H1 (cell line): ENCODE data around the gene UVRAG. TPM values are rescaled to one million over a fixed set of nuclear protein-coding genes. Genes with fewer than 3 reads are reported as not detected.

Source experiments
- CTCF ChIA-PET: fragments of 300-600 bp; sonication (Branson Sonifier 250); formaldehyde crosslinking; loops from one replicate; lab custom pipeline; 2021; ENCODE audit not compliant: partially characterized antibody; lab: Charles Lee
- POLR2A ChIA-PET: fragments of 300-600 bp; sonication (Branson Sonifier 250); formaldehyde crosslinking; loops from one replicate; lab custom pipeline; 2021; ENCODE audit warnings: inconsistent platforms; ENCODE audit not compliant: partially characterized antibody; lab: Charles Lee
- DNase-seq, 2 experiments: peaks; one replicate each; pipeline versions ENCODE4 v3.0.0 to v3.0.0-alpha.2; 2010 to 2022; ENCODE audit warnings: low spot score in 2 of 2, low read depth in 1 of 2, mixed read lengths in 1 of 2
- FAIRE-seq: peaks from 2 replicates; lab custom pipeline; 2011; peaks lifted over from hg19 to GRCh38; lab: Jason Lieb, UNC
- H2AFZ ChIP-seq: 2 replicates; pipeline ENCODE4 v1.8.1; 2012; ENCODE audit warnings: low read length, inconsistent platforms
- H2AK5ac ChIP-seq: 2 replicates; pipeline ENCODE4 v1.6.1; 2013; ENCODE audit warnings: low read depth, low read length
- H2BK120ac ChIP-seq: replicated peaks from 2 replicates; pipeline ENCODE3; 2013; ENCODE audit warnings: low read depth, low read length, inconsistent platforms
- H2BK12ac ChIP-seq: 2 replicates; pipeline ENCODE4 v1.6.1; 2013; ENCODE audit warnings: low read depth, low read length
- H2BK15ac ChIP-seq: 2 replicates; pipeline ENCODE4 v1.6.1; 2013; ENCODE audit warnings: low read length
- H2BK20ac ChIP-seq: 2 replicates; pipeline ENCODE4 v1.6.1; 2013; ENCODE audit warnings: low read length
- H2BK5ac ChIP-seq: 2 replicates; pipeline ENCODE4 v1.6.1; 2013; ENCODE audit warnings: low read depth, low read length
- H3K14ac ChIP-seq: 2 replicates; pipeline ENCODE4 v1.6.1; 2013; ENCODE audit warnings: inconsistent platforms; ENCODE audit not compliant: insufficient read length
- H3K18ac ChIP-seq: 2 replicates; pipeline ENCODE4 v1.6.1; 2013; ENCODE audit warnings: low read length; ENCODE audit errors: extremely low read depth
- H3K23ac ChIP-seq: 2 replicates; pipeline ENCODE4 v1.6.1; 2013; ENCODE audit warnings: inconsistent platforms; ENCODE audit not compliant: insufficient read length
- H3K23me2 ChIP-seq: 2 replicates; pipeline ENCODE4 v1.6.1; 2013; ENCODE audit warnings: low read depth, low read length
- H3K27ac ChIP-seq: 2 replicates; pipeline ENCODE4 v1.6.1; 2011; ENCODE audit warnings: low read depth, low read length, inconsistent platforms
- H3K27me3 ChIP-seq, 4 experiments: replicated peaks in 1 of 4; 1 replicate in 1 of 4; 2 replicates in 3 of 4; pipeline versions ENCODE4 v1.6.1 to v1.8.1; 2011 to 2013; ENCODE audit warnings: low read length in 3 of 4, mild to moderate bottlenecking in 3 of 4, inconsistent platforms in 2 of 4, mixed read lengths in 2 of 4, moderate library complexity in 1 of 4; ENCODE audit not compliant: control insufficient read depth in 3 of 4, insufficient read depth in 3 of 4; ENCODE audit errors: extremely low read depth in 1 of 4
- H3K36me3 ChIP-seq, 4 experiments: 2 replicates each; pipeline versions ENCODE4 v1.6.1 to v1.8.1; 2011 to 2013; ENCODE audit warnings: mild to moderate bottlenecking in 4 of 4, low read length in 3 of 4, moderate library complexity in 2 of 4, control low read depth in 1 of 4, inconsistent platforms in 1 of 4; ENCODE audit not compliant: insufficient read depth in 4 of 4, control insufficient read depth in 2 of 4
- H3K4ac ChIP-seq: replicated peaks from 2 replicates; pipeline ENCODE3; 2013; ENCODE audit warnings: low read length, low read depth, mixed read lengths, inconsistent platforms; ENCODE audit not compliant: insufficient read length
- H3K4me1 ChIP-seq, 4 experiments: replicated peaks in 1 of 4; 1 replicate in 1 of 4; 2 replicates in 3 of 4; pipeline versions ENCODE4 v1.6.1 to v1.8.1; 2011 to 2013; ENCODE audit warnings: low read length in 3 of 4, inconsistent platforms in 2 of 4, mixed read lengths in 1 of 4; ENCODE audit not compliant: insufficient read depth in 4 of 4, control insufficient read depth in 3 of 4
- H3K4me2 ChIP-seq, 2 experiments: 2 replicates each; pipeline versions ENCODE4 v1.6.1 to v1.8.1; 2011 to 2013; ENCODE audit warnings: low read depth in 2 of 2, low read length in 2 of 2, control low read depth in 1 of 2, inconsistent platforms in 1 of 2, mild to moderate bottlenecking in 1 of 2; ENCODE audit not compliant: insufficient read depth in 1 of 2
- H3K4me3 ChIP-seq, 4 experiments: fragments of 200-600, 300-600 bp in 1 of 4; sonication (generic), shearing (Covaris generic), sonication (Bioruptor Twin) in 1 of 4; 2 replicates each; pipeline versions ENCODE4 v1.5.1 to v1.8.1; 2011 to 2016; ENCODE audit warnings: low read length in 4 of 4, low read depth in 3 of 4, control low read depth in 2 of 4, inconsistent platforms in 2 of 4, mild to moderate bottlenecking in 2 of 4, mixed read lengths in 1 of 4, moderate library complexity in 1 of 4; ENCODE audit not compliant: insufficient read depth in 2 of 4; ENCODE audit errors: extremely low read depth in 1 of 4
- H3K56ac ChIP-seq: replicated peaks from 2 replicates; pipeline ENCODE3; 2013; ENCODE audit warnings: low read depth, mild to moderate bottlenecking, mixed read lengths, low read length, inconsistent platforms; ENCODE audit not compliant: insufficient read length
- H3K79me1 ChIP-seq: 2 replicates; pipeline ENCODE4 v1.6.1; 2013; ENCODE audit warnings: low read depth, low read length, control low read depth
- H3K79me2 ChIP-seq, 2 experiments: 2 replicates each; pipeline versions ENCODE4 v1.6.1 to v1.8.1; 2012 to 2013; ENCODE audit warnings: low read length in 2 of 2, mild to moderate bottlenecking in 2 of 2, inconsistent platforms in 1 of 2; ENCODE audit not compliant: insufficient read depth in 2 of 2, control insufficient read depth in 1 of 2
- H3K9ac ChIP-seq, 4 experiments: replicated peaks in 1 of 4; 1 replicate in 1 of 4; 2 replicates in 3 of 4; pipeline versions ENCODE4 v1.6.1 to v1.8.1; 2011 to 2013; ENCODE audit warnings: low read depth in 3 of 4, low read length in 3 of 4, control low read depth in 2 of 4, mild to moderate bottlenecking in 2 of 4, moderate library complexity in 2 of 4, inconsistent platforms in 1 of 4; ENCODE audit errors: extremely low read depth in 1 of 4
- H3K9me3 ChIP-seq, 2 experiments: 2 replicates each; pipeline versions ENCODE4 v1.6.1 to v1.8.1; 2012 to 2013; ENCODE audit warnings: mild to moderate bottlenecking in 2 of 2, moderate library complexity in 2 of 2, control low read depth in 1 of 2, inconsistent platforms in 1 of 2, low read depth in 1 of 2, low read length in 1 of 2, mixed read lengths in 1 of 2; ENCODE audit not compliant: insufficient read depth in 2 of 2
- H4K20me1 ChIP-seq, 2 experiments: replicated peaks in 1 of 2; 2 replicates each; pipeline versions ENCODE3 to v1.8.1; 2011 to 2013; ENCODE audit warnings: inconsistent platforms in 2 of 2, low read length in 2 of 2, mild to moderate bottlenecking in 1 of 2; ENCODE audit not compliant: insufficient read depth in 2 of 2, control insufficient read depth in 1 of 2
- H4K5ac ChIP-seq: 2 replicates; pipeline ENCODE4 v1.6.1; 2013; ENCODE audit warnings: low read length, low read depth, mixed read lengths, inconsistent platforms; ENCODE audit not compliant: insufficient read length
- H4K8ac ChIP-seq: 2 replicates; pipeline ENCODE4 v1.8.0; 2013; ENCODE audit warnings: mild to moderate bottlenecking, moderate library complexity, low read length, inconsistent platforms; ENCODE audit not compliant: insufficient read depth; ENCODE audit errors: extremely low read depth
- H4K91ac ChIP-seq: replicated peaks from 2 replicates; pipeline ENCODE3; 2013; ENCODE audit warnings: low read length, mixed read lengths, inconsistent platforms; ENCODE audit not compliant: insufficient read length
- BCL11A ChIP-seq, 2 experiments: IDR thresholded peaks; one replicate each; pipeline ENCODE4 v1.6.1; 2011; ENCODE audit warnings: low read depth in 2 of 2, low read length in 2 of 2, mild to moderate bottlenecking in 2 of 2
- WGBS, 2 experiments: shearing (Covaris generic) in 1 of 2; methylation state at CpG; one replicate each; pipeline versions ENCODE4 v1.1.6 to v1.1.7; 2013 to 2015; ENCODE audit warnings: low lambda C conversion rate in 2 of 2, mixed read lengths in 2 of 2, inconsistent platforms in 1 of 2, low coverage in 1 of 2, missing lambda C conversion rate in 1 of 2; ENCODE audit not compliant: insufficient replicate concordance in 2 of 2, insufficient coverage in 1 of 2, insufficient read length in 1 of 2; ENCODE audit errors: extremely low coverage in 1 of 2, missing lambda C conversion rate in 1 of 2; 5-methylcytosine and 5-hydroxymethylcytosine counted together
- polyA plus RNA-seq, 7 experiments: library from polyadenylated mRNA; depleted of rRNA in 3 of 7; stranded (reverse) in 5 of 7; unstranded in 2 of 7; fragments of >200 nt in 5 of 7; fragments of 200-250 nt in 2 of 7; gene quantifications; 1 replicate in 5 of 7; 2 replicates in 1 of 7; 4 replicates in 1 of 7; pipeline versions ENCODE4 v1.2.1 to v1.2.3, GENCODE V29; 2011 to 2013; ENCODE audit warnings: missing spikeins in 2 of 7, mixed read lengths in 2 of 7
- total RNA-seq: library from RNA; stranded (reverse); fragmentation: NEBNext Ultra II Directional; extraction: Animal tissue kit (Norgen Biotek cat#: 25700); gene quantifications from 2 replicates; pipeline ENCODE4 v1.2.1, GENCODE V29; 2021
- TF ChIP-seq, protein P1 (sequence below): IDR thresholded peaks from 2 replicates; pipeline ENCODE4 v1.6.1; 2012; ENCODE audit warnings: inconsistent platforms

The UVRAG gene
- total and polyA plus RNA-seq, 2 of the 8 experiments (the other 6 are each of a cell fraction or from before 2014, with no cell fraction given) = 5.5 to 14.7 TPM

DNA sequence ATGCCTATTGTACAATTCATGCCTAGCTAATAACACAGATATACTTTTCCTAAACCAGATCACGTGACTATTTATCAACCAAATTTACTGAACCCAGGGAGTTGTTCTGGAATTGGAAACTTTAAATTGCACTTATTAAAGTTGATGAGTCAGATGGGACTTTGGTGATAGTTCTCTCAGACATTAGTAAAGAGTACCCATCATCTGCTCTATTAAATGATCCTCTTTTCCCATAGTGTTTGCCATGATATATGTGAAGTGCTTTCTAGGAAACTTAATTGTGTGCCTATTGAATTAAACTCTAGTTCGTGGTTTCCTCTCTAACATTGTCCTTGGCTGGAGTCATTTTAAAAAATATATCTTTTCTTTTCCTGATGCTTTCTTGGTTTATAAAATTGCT lies 99.0 kb downstream of the UVRAG start:
- Histone ChIP-seq H3K23ac (no peak overlapping the region), H3K79me1 (no peaks in the 10 kb centered on the region), H3K23me2 (no peaks in the 10 kb centered on the region), H4K91ac (no peak overlapping the region), H2BK5ac (no peak overlapping the region), H4K20me1 (peaks cover 0 to 3% of the 10 kb centered on the region in 2 experiments), H4K5ac (no peak overlapping the region), H3K4me3 (no peak overlapping the region), H3K9me3 (no peaks in the 10 kb centered on the region), H3K27ac (no peak overlapping the region), H3K79me2 (no peaks in the 10 kb centered on the region), H3K18ac (no peak overlapping the region), H2BK15ac (no peak overlapping the region), H2BK20ac (no peak overlapping the region), H3K4ac (no peak overlapping the region), H2AFZ (no peak overlapping the region), H3K27me3 (no peaks in the 10 kb centered on the region), H3K9ac (no peak overlapping the region), H3K36me3 (no peaks in the 10 kb centered on the region), H2AK5ac (no peak overlapping the region), H3K4me1 (no peaks in the 10 kb centered on the region), H2BK12ac (no peak overlapping the region), H3K4me2 (no peak overlapping the region), H2BK120ac (no peak overlapping the region), H3K14ac (no peak overlapping the region), H3K56ac (no peak overlapping the region), H4K8ac (no peak overlapping the region)
- POLR2A ChIA-PET = no interaction called here
- 90% methylated on average over 2 of the region's 2 CpGs; no CpG with 5 or more reads in 1 of the 2 experiments for WGBS, 2 experiments
- TF ChIP-seq, protein P1, sequence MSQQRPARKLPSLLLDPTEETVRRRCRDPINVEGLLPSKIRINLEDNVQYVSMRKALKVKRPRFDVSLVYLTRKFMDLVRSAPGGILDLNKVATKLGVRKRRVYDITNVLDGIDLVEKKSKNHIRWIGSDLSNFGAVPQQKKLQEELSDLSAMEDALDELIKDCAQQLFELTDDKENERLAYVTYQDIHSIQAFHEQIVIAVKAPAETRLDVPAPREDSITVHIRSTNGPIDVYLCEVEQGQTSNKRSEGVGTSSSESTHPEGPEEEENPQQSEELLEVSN = no peak
- no peak for TF ChIP-seq BCL11A (IDR thresholded peaks at IDR 0.05; ENCODE audit: low read depth in 2 of 2, low read length in 2 of 2)
- CTCF ChIA-PET = interaction anchor here (1.6 kb wide), 1 partner anchor 231 kb away, joined by 3 read pairs; no protein-coding TSS in a partner anchor
- FAIRE-seq (no peak), DNase-seq (no peak)
